ENCODE measurements around the gene KIDINS220.

KIDINS220 gene

DNA sequence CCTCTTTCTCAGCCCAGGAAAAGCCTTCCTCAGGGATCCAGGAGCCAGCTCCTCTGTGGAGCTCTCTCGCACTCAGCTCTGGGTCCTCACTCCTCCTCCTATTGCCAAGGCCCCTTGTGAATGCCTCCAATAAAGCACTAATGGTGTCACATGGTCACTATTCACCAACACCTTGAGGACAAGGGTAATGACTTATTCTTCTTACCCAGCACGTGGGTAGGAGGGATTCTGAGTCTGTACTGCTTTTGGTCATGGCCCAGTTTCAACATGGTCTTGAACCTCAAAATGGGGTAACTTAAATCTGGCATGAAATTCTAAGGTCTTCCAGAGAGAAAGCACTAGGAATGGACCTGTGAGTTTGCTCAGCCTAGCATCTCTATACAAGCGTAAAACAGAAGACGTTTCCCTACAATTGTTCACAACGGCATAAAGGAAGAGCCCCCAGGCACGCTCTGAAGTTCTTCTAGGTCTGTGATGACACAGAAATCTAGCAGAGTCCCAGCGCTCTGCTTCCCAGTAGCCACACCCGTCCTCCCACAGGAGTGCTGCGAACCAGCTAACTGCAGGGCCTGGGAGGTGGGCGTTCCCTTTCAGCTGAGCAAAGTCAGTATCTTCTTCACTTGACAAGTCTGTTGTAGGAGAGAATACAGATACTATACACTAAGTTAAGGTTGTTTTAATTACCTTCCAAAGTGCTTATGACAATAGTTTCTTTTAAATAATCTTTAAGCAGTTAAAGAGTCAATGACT, 14.6 kb upstream of the KIDINS220 start:
- DNase-seq = no peak

DNA sequence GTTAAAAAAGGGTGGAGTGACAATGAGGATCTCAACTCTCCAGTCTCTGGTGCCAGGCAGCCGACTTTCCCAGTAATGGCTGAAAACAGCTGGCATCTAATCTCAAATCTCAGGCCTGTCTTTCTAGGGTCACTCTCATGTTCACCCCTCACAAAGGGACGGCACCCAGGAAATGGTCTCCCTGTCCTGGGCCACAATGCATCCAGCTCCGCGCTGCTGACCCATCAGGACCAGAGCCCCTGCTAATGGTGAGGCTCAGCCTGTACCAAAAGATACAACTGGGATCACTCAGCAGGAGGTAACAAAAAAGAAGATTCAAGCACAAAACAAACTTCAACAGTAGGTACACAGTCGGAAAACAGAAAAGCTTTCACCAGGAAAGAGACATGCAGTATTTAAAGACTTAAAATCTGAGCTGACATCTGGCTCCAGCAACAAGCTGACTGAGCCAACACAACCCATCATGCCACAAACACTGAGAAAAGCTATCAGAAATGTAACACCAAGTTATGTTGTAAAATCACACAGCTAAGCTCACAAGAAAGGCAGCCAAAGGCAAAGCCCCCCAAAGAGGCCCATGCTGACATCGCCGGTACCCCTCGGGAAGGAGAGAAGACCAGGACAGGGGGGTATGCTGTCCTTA, 13.6 kb upstream of the KIDINS220 start:
- DNase-seq = no peak

- DNase-seq = no peak
Measured at GRCh38 chr2:8849327-8849726, 11.9 kb upstream of the KIDINS220 start.

GRCh38 chr2:8848328-8849100, 11.1 kb upstream of the KIDINS220 start:
- no peak for DNase-seq

- no peak for DNase-seq
Measured at GRCh38 chr2:8847400-8847799, 10.0 kb upstream of the KIDINS220 start.

DNA sequence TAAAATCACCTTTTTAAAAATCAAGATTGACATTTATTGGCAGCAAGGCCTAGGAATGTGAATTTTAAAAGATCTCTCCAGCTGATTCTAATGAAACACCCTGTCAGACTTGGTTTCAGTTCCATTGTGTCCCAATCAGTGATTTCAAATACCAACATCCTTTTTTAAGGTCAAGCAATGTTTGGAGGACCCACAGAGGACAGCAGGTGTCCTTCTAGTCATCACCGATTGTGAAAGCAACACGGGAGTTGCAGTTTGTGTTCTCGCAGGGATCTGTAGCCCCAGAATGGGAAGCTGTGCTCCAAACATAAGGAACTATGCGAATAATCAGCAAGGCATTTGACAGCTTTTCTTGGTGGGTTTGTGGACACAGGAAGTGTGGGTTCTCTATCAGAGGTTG, 4.5 kb upstream of the KIDINS220 start:
- no peak for DNase-seq

GRCh38 chr2:8840475-8841091, 3.2 kb upstream of the KIDINS220 start:
- DNase-seq = no peak

GRCh38 chr2:8839189-8839965, 2.0 kb upstream of the KIDINS220 start:
- no peak for DNase-seq

- no peak for DNase-seq
Measured at GRCh38 chr2:8837795-8838140, 355 bp upstream of the KIDINS220 start.

DNA sequence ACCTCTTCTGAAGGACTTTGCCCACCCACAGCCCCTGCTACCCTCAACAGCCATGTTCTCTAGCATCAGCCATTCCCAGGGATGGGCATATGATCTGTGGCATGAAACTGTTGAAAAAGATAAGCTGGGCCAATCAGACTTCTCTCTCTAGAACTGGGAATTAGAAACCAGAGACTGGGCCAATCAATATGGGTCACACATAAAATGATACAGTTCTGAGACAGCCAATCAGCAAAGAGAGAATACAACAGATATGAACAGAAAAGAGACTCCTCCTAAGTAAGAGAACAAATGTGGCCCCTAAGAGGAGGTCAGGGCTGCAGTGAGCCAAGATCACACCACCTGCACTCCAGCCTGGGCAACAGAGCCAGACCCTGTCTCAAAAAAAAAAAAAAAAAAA, 2.1 kb downstream of the KIDINS220 start:
- DNase-seq = no peak

- no peak for DNase-seq
Measured at GRCh38 chr2:8833853-8834252, 3.6 kb downstream of the KIDINS220 start.

DNA sequence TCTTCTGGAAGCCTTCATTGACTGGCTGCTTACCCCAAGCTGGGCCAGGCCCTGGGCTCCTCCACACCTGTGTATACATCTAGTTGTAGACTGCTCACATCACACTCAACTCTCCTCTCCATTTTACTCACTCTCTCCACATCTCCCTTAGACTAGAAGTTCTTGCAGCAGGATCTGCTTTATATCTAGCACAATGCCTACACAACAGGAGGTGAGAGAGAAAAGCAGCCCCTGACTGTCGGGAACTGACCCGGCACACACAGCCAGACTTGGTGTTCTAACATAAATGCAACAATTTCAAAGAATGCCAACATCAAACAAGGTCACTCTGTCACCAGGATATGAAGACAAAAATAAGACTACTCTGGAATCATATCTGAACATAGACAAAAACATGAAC, 5.9 kb downstream of the KIDINS220 start:
- DNase-seq = no peak

- no peak for DNase-seq
Measured at GRCh38 chr2:8827729-8828128, 9.7 kb downstream of the KIDINS220 start.

DNA sequence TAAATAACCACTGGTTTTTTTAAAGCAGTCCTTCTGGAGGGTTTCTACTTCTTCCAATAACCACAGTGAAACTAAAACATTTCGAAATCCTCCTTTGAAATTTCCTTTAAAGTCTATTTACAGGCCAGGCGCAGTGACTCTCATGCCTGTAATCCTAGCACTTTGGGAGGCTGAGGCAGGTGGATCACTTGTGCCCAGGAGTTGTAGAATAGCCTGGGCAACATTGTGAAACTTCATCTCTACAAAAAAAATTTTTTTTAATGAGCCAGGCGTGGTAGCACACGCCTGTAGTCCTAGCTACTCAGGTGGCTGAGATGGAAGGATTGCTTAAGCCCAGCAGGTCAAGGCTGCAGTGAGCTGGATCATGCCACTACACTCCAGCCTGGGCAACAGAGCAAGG, 15.2 kb downstream of the KIDINS220 start:
- DNase-seq = no peak

GRCh38 chr2:8821276-8822217, 15.9 kb downstream of the KIDINS220 start:
- no peak for DNase-seq

DNA sequence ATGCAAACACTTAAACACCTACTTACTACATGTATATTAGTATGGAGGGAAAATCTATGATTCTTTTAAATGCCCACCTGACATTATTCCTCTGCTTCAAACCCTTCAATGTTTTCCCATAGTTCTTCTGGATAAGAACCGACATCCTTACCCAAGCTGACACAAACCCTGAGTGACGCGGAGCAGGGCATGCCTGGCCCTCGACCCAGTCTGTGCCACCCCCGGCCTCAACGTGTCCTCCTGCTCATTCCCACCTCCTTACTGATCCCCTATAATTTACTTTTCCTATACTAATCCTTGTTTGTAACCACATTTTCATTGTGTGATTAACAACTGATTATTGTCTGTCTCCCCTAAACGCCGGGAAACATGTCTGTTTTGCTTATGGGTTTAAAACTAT, 17.5 kb downstream of the KIDINS220 start:
- DNase-seq = no peak

DNA sequence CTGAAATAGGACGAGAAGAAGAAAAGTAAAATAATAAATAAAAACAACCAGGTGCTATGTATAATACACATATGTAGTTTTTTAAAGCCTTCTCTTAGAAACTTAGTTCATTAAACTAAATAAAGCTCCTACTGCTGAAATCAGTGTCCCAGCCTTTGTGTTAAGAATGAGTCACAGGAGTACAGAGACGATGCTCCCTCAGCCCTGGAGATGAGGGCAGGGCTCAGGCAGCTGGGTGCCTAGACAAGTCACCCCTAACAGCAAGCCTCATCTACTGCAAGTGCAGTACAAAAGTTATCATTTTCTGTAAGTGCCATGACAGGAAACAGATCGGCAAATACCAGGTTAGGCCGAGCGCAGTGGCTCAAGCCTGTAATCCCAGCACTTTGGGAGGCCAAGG, 18.2 kb downstream of the KIDINS220 start:
- DNase-seq = no peak

DNA sequence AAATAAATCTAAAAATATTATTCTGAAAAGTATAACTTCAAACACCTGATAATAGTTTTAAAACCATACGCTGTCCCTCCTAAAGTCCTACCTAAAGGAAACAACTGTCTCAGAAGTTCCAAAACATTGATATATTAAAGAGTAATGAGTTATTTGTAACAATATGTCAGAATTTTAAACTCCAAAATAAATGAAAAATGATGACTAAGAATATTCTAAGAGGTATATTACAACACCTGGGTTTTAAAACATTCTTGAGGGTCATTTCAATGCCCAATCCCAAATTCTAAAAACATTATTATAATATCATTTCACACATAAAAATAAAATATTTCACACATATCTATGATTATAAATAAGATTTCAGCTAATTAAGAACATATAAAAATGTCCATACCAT, 20.2 kb downstream of the KIDINS220 start:
- DNase-seq = no peak

DNA sequence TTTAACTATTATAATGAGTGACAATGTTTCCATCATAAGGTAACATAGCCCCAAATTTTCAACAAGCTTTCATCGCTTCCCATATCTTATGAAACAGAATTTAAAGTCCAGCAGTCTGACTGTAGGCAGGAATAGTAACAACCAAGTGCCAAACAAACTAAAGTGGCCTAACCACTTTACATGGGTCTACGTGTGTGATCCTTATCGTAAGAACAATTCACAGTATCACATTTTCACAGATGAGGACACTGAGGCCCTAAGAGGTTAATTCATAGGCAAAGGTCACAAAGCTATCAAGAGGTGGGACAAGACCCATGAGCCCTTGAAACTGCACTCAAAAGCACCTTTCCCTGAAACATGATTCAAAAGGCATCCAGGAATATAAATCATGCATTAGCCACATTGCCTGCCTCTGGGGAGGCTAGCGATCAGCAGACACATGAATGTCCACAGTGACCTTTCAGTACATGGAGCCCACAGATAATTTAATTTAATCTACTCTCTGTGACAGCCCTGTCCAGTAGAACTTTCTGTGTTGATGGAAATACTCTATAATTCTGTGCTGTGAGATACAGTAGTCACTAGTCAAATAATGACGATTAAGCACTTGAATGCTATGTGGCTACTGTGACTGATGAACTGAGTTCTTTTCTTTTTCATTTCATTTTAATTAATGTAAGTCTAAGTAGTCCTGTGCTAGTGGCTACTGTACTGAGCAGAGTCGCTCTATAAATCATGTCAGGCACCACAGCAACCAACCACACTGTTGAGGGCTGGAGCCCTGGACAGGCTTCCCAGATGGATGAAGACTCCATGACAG, 30.3 kb downstream of the KIDINS220 start:
- DNase-seq = no peak
